NCI-H146 treated with DMSO at 0.1 percent for 48 hours (cell line): ENCODE data around the gene SDC1.

Experiments used
- DNase-seq: peaks from one replicate; lab custom pipeline; 2025; ENCODE audit not compliant: unreplicated experiment; lab: John Stamatoyannopoulos, UW

The SDC1 gene

GRCh38 chr2:20186078-20186854, 38.7 kb downstream of the SDC1 start:
- DNase-seq = no peak

GRCh38 chr2:20185176-20186022, 39.5 kb downstream of the SDC1 start:
- no peak for DNase-seq

- DNase-seq = no peak
Measured at GRCh38 chr2:20184067-20184938, 40.6 kb downstream of the SDC1 start.

- no peak for DNase-seq
Measured at GRCh38 chr2:20183373-20183772, 41.6 kb downstream of the SDC1 start.

GRCh38 chr2:20182241-20182931, 42.5 kb downstream of the SDC1 start:
- DNase-seq = no peak

GRCh38 chr2:20181761-20182160, 43.2 kb downstream of the SDC1 start:
- no peak for DNase-seq

- DNase-seq = no peak
Measured at GRCh38 chr2:20180676-20181648, 44.0 kb downstream of the SDC1 start.

GRCh38 chr2:20179755-20180594, 45.0 kb downstream of the SDC1 start:
- no peak for DNase-seq

- DNase-seq = no peak
Measured at GRCh38 chr2:20179466-20179754, 45.5 kb downstream of the SDC1 start.

GRCh38 chr2:20178666-20179465, 46.1 kb downstream of the SDC1 start:
- DNase-seq = no peak

- DNase-seq = no peak
Measured at GRCh38 chr2:20178249-20178607, 46.7 kb downstream of the SDC1 start.

- DNase-seq = no peak
Measured at GRCh38 chr2:20177556-20178248, 47.2 kb downstream of the SDC1 start.

GRCh38 chr2:20176760-20177159, 48.2 kb downstream of the SDC1 start:
- DNase-seq = no peak

GRCh38 chr2:20175931-20176330, 49.0 kb downstream of the SDC1 start:
- no peak for DNase-seq

- DNase-seq = no peak
Measured at GRCh38 chr2:20175267-20175666, 49.7 kb downstream of the SDC1 start.

GRCh38 chr2:20174410-20174809, 50.5 kb downstream of the SDC1 start:
- no peak for DNase-seq
